8988T (cell line): ENCODE measurements around the gene SPAG9.
"Not testable (repeated sequence)": the region's sequence is repeated elsewhere in the genome, so short reads cannot be mapped to it uniquely, and the experiment has no call there.

Experiments
- DNase-seq: peaks from one replicate; pipeline ENCODE4 v3.0.0; 2011

Gene SPAG9

GRCh38 chr17:51083981-51084380, 36.7 kb downstream of the SPAG9 start:
- DNase-seq, result no peak

DNA sequence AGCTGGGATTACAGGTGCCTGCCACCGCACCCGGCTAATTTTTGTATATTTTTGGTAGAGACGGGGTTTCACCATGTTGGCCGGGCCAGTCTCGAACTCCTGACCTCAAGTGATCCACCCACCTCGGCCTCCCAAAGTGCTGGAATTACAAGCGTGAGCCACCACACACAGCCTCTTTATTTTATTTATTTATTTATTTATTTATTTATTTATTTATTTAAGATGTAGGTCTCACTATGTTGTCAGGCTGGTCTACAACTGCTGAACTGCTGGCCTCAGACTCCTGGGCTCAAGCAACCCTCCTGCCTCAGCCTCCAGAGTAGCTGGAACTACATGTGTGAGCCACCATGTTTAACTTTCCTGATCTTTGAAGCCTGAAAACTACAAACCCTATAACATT, 37.3 kb downstream of the SPAG9 start:
- DNase-seq, result not testable (repeated sequence)

- DNase-seq, result no peak
Measured at GRCh38 chr17:51079049-51079448, 41.6 kb downstream of the SPAG9 start.

DNA sequence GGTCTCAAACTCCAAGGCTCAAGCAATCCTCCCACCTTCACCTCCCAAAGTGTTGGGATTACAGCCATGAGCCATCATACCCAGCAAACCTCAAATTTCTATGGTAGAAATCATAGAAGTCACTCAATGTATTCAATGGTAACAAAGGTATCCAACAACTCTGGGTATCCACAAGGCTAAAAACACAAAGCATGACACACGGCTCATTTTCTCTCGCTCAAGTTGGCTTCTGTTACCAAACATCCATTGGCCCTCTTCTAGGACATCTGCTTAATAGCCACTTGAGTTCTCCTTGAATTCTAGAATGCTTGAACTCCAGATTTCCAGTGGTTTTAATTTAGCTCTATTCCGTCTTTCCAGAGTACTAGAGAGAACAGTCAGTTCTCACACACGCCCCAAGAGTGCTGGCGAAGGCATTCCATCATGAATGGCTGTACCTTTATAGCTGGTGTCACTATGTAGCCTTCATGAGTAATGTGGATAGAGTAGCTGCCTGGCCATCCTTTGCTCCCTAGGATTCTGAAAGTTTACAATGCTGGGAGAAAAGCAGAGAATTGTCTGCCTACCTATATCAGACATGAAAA, 42.6 kb downstream of the SPAG9 start:
- no peak for DNase-seq

- no peak for DNase-seq
Measured at GRCh38 chr17:51076821-51077220, 43.8 kb downstream of the SPAG9 start.

DNA sequence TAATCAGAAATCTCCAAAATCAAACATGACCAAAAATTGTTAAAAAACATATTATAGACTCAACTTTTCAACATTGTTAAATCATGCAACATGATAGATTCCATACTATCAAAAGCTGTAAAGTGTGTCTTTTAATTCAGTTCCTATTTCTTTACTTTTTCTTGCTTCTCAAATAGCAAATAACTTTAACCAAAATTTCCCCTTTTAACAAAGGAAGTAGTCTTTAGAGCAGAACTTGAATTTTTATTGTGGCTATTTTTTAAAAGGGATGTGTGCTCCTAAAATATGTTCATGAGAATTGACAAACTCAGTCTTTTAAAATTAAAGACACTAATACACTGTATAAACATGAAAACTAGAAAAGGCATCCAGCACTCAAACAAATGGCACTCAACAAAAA, 49.1 kb downstream of the SPAG9 start:
- no peak for DNase-seq

- DNase-seq, result no peak
Measured at GRCh38 chr17:51065466-51065865, 55.2 kb downstream of the SPAG9 start.

DNA sequence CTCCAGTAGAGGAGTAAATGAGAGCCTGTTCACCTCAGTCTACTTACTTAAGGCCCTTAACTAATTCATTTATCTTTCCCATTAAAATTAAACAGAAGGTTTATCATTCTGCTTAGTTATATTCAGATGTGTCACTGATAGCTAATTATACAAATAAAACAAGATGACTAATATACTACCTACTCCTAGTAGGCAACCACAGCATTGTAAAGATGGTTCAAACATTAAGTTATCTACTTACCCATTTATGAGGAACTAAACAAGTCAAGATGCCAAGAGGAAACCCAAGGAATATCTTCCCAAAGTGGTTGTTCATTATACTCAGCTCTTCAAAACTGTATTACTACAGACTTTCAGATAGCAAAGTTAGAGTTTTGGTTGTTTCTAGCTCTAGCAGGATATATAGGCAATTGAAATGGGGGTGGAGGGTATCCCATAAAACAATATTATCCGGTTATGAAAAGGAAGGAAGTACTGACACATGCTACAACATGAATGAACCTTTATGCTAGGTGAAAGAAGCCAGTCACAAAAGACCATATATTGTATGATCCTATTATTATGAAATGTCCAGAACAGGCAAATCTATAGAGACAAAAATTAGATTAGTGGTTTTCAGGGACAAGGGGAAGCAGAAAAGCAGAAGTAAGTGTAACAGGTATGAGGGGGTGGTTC, 56.5 kb downstream of the SPAG9 start:
- no peak for DNase-seq

GRCh38 chr17:51060396-51060795, 60.3 kb downstream of the SPAG9 start:
- DNase-seq, result no peak

- DNase-seq, result no peak
Measured at GRCh38 chr17:51059781-51060180, 60.9 kb downstream of the SPAG9 start.

GRCh38 chr17:51057534-51057933, 63.1 kb downstream of the SPAG9 start:
- no peak for DNase-seq

DNA sequence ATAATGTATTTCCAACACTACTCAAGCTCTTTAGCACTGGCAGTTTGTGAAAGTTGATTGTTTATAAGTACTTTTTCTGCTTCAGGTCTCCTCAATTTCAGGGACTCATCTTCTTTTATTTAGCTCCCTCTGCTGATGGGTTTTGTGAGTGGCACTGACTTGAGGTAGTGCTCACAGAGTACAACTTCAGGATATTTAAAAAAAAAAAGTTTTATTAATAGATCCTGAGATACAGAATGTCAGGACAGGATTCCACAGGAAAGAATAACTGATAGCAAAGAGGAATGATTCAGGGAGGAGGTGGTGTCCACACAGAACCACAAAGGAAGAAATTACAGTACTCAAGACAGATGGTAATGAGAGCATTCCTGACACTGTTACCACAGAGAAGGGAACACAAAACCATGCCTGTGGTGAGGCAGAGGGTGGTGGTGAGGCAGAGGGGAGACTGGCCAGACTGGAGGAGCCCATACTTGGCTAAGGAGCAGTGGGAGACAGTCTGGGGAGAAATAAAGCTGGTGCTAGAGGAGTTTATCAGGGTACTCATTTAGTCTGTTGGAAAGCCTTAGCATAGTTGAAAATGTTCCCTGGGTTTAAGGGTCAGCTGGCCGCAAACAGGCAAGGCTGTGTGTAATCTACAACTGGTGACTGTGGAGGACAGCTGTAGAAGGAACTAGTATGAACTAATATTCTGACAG, 63.7 kb downstream of the SPAG9 start:
- DNase-seq, result no peak

DNA sequence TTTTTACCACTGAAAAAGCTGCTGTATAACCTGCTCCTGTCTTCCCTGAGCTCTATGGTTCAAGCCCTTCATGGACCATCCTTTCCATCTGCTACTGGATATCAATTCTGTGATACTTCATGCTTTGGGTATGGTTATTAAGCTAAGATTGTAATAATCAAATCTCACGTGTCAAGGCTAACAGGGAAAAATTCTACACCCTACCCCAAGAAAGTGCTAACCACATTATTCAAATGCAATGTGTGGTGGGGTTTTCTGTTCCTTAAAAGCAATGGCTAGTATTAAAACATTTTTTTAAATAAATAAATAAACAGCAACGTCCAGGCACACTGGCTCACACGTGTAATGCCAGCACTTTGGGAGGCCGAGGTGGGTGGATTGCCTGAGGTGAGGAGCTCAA, 65.9 kb downstream of the SPAG9 start:
- DNase-seq, result no peak

- DNase-seq, result no peak
Measured at GRCh38 chr17:51052235-51052634, 68.4 kb downstream of the SPAG9 start.

GRCh38 chr17:51050291-51051033, 70.2 kb downstream of the SPAG9 start:
- no peak for DNase-seq

GRCh38 chr17:51046514-51047384, 73.9 kb downstream of the SPAG9 start:
- no peak for DNase-seq

DNA sequence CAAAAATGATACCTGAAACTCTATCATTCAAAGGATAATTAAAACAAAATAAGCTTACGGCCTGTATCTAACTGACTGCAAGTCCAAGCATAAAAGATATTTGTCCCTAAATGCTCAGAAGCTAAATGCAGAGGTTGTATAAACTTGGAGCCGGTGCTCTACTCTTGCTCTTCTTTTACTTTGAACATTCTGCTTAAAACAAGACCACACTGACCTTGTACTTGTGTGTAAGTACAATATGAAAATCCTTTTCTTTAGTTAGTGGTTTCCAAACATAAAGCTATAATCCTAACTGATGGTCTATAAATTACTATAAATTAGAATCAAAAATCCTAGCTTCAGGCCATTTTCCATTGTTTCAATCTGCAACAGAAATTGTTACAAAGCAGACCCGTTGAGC, 74.6 kb downstream of the SPAG9 start:
- DNase-seq, result no peak

DNA sequence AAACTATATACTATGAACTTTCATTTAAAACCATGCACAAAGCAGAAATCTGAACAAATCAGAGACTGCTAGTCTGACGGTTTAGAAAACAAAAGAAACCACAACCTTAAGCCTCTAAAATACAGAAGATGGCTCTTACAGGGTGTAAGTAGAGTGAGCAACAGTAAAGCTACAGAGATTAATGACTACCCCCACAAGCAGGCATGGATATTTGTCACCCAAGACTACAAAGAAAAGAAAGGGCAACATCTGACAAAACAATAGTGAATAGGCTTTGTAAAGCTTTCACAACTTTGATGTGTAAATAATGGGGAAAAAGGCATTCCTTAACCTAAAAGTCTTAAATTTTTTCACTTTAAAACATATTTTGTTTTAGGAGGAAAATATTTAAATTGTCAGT, 75.0 kb downstream of the SPAG9 start:
- no peak for DNase-seq

- no peak for DNase-seq
Measured at GRCh38 chr17:51044976-51045375, 75.7 kb downstream of the SPAG9 start.

- DNase-seq, result no peak
Measured at GRCh38 chr17:51036084-51036483, 84.6 kb downstream of the SPAG9 start.

DNA sequence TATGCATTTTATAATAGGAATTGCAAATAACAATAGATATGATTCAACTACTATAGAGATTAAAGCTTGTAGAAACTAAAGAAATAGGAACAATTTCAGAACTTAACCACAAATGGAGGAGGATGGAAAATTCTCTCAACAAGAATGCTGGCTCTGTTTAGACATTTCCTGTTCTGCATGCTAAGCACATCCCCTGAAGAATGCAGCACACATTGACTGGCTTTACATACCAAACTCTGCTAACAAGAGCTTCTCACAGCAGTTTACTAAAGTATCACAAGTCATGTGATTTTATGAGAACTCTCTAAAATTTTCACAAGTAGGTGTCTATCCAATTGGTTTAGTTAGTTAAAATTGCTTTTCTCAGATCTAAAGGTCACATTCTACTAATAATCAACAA, 85.2 kb downstream of the SPAG9 start:
- DNase-seq, result no peak

GRCh38 chr17:51034800-51035199, 85.9 kb downstream of the SPAG9 start:
- DNase-seq, result no peak

- no peak for DNase-seq
Measured at GRCh38 chr17:51032850-51033249, 87.8 kb downstream of the SPAG9 start.
